HL-60/S4 (cell line): ENCODE measurements around the gene ESRRG.
"Not testable (repeated sequence)": the region's sequence is repeated elsewhere in the genome, so short reads cannot be mapped to it uniquely, and the experiment has no call there.

Experiments used
- in situ Hi-C: fragments of 300-500 bp; cut with MboI; formaldehyde crosslinking; loops from 2 replicates; pipeline ENCODE4 v1.14.3; 2022; ENCODE audit warnings: low sequenced_read_pairs

Gene ESRRG

GRCh38 chr1:216576234-216576937 is 146.8 kb downstream of the ESRRG start:
- in situ Hi-C loops, result no loop called here

- in situ Hi-C loops, result no loop called here
Measured at GRCh38 chr1:216566641-216567205, 156.5 kb downstream of the ESRRG start.

GRCh38 chr1:216563087-216563486 is 160.1 kb downstream of the ESRRG start:
- in situ Hi-C loops, result no loop called here

GRCh38 chr1:216562383-216562782 is 160.8 kb downstream of the ESRRG start:
- in situ Hi-C loops, result no loop called here

- in situ Hi-C loops, result no loop called here
Measured at GRCh38 chr1:216560527-216560926, 162.7 kb downstream of the ESRRG start.

GRCh38 chr1:216559359-216559758 is 163.9 kb downstream of the ESRRG start:
- in situ Hi-C loops, result no loop called here

GRCh38 chr1:216555653-216556052 is 167.6 kb downstream of the ESRRG start:
- in situ Hi-C loops, result no loop called here

GRCh38 chr1:216554934-216555333 is 168.3 kb downstream of the ESRRG start:
- in situ Hi-C loops, result no loop called here

- in situ Hi-C loops, result no loop called here
Measured at GRCh38 chr1:216553766-216554165, 169.5 kb downstream of the ESRRG start.

- in situ Hi-C loops, result no loop called here
Measured at GRCh38 chr1:216553040-216553439, 170.2 kb downstream of the ESRRG start.

- in situ Hi-C loops, result no loop called here
Measured at GRCh38 chr1:216549796-216550195, 173.4 kb downstream of the ESRRG start.

GRCh38 chr1:216542741-216543140 is 180.5 kb downstream of the ESRRG start:
- in situ Hi-C loops, result no loop called here

- in situ Hi-C loops, result no loop called here
Measured at GRCh38 chr1:216542263-216542662, 181.0 kb downstream of the ESRRG start.

- in situ Hi-C loops, result no loop called here
Measured at GRCh38 chr1:216535751-216536150, 187.5 kb downstream of the ESRRG start.

- in situ Hi-C loops, result no loop called here
Measured at GRCh38 chr1:216535059-216535458, 188.2 kb downstream of the ESRRG start.

- in situ Hi-C loops, result no loop called here
Measured at GRCh38 chr1:216533776-216534175, 189.5 kb downstream of the ESRRG start.

- in situ Hi-C loops, result no loop called here
Measured at GRCh38 chr1:216532251-216532798, 190.9 kb downstream of the ESRRG start.

- in situ Hi-C loops, result no loop called here
Measured at GRCh38 chr1:216531263-216532239, 191.7 kb downstream of the ESRRG start.

- in situ Hi-C loops, result not testable (repeated sequence)
Measured at GRCh38 chr1:216529851-216530250, 193.4 kb downstream of the ESRRG start.

GRCh38 chr1:216528816-216529215 is 194.4 kb downstream of the ESRRG start:
- in situ Hi-C loops, result no loop called here

- in situ Hi-C loops, result no loop called here
Measured at GRCh38 chr1:216523449-216524190, 199.6 kb downstream of the ESRRG start.
